Activated CD8-positive, alpha-beta memory T cell treated with anti-CD3 and anti-CD28 coated beads for 24 hours (primary cell): ENCODE results near the gene AGBL1.

Experiments
- DNase-seq: peaks from one replicate; pipeline ENCODE4 v3.0.0-alpha.2; 2020

Gene AGBL1

GRCh38 chr15:86329311-86330013, 249.8 kb downstream of the AGBL1 start:
- no peak for DNase-seq

- DNase-seq = no peak
Measured at GRCh38 chr15:86333819-86334218, 254.1 kb downstream of the AGBL1 start.

GRCh38 chr15:86336051-86336788, 256.5 kb downstream of the AGBL1 start:
- no peak for DNase-seq

GRCh38 chr15:86337071-86337470, 257.4 kb downstream of the AGBL1 start:
- no peak for DNase-seq

- no peak for DNase-seq
Measured at GRCh38 chr15:86347245-86347644, 267.6 kb downstream of the AGBL1 start.

- DNase-seq = no peak
Measured at GRCh38 chr15:86349565-86349964, 269.9 kb downstream of the AGBL1 start.

GRCh38 chr15:86353213-86353612, 273.5 kb downstream of the AGBL1 start:
- DNase-seq = no peak

- DNase-seq = no peak
Measured at GRCh38 chr15:86355361-86355760, 275.7 kb downstream of the AGBL1 start.

- no peak for DNase-seq
Measured at GRCh38 chr15:86355801-86356200, 276.1 kb downstream of the AGBL1 start.

GRCh38 chr15:86362555-86362954, 282.9 kb downstream of the AGBL1 start:
- DNase-seq = no peak

- no peak for DNase-seq
Measured at GRCh38 chr15:86373147-86373546, 293.5 kb downstream of the AGBL1 start.

- DNase-seq = no peak
Measured at GRCh38 chr15:86375733-86376280, 296.1 kb downstream of the AGBL1 start.

- no peak for DNase-seq
Measured at GRCh38 chr15:86377914-86378313, 298.2 kb downstream of the AGBL1 start.

GRCh38 chr15:86382341-86382740, 302.7 kb downstream of the AGBL1 start:
- no peak for DNase-seq

GRCh38 chr15:86383611-86384010, 303.9 kb downstream of the AGBL1 start:
- DNase-seq = no peak

- DNase-seq = no peak
Measured at GRCh38 chr15:86384186-86384585, 304.5 kb downstream of the AGBL1 start.

- no peak for DNase-seq
Measured at GRCh38 chr15:86392296-86392695, 312.6 kb downstream of the AGBL1 start.

GRCh38 chr15:86392874-86393273, 313.2 kb downstream of the AGBL1 start:
- no peak for DNase-seq

GRCh38 chr15:86394866-86395265, 315.2 kb downstream of the AGBL1 start:
- DNase-seq = no peak

GRCh38 chr15:86399041-86399954, 319.6 kb downstream of the AGBL1 start:
- no peak for DNase-seq

GRCh38 chr15:86403221-86403620, 323.6 kb downstream of the AGBL1 start:
- DNase-seq = no peak

- DNase-seq = no peak
Measured at GRCh38 chr15:86403914-86404583, 324.4 kb downstream of the AGBL1 start.

- DNase-seq = no peak
Measured at GRCh38 chr15:86408261-86408660, 328.6 kb downstream of the AGBL1 start.
